ENCODE data around the gene ZP1.
A peak's percentile ranks its signal among the peaks of the same experiment; 100 is the strongest.

The ZP1 gene

DNA sequence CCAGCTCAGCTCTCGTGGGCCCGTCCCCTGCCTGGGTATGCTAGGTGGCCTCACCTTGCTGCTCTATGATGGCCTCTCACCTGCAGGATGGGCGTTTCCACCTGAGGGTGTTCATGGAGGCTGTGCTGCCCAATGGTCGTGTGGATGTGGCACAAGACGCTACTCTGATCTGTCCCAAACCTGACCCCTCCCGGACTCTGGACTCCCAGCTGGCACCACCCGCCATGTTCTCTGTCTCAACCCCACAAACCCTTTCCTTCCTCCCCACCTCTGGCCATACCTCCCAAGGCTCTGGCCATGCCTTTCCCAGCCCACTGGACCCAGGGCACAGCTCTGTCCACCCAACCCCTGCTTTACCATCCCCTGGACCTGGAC lies 2.1 kb downstream of the ZP1 start:
- intact Hi-C loops (cut with DNase I; ENCODE audit: low total_unique reads) = no loop called here
- DNase-seq = peak in 1 of 2 donors; percentile 43
- TF ChIP-seq CTCF (IDR thresholded peaks at IDR 0.05) = no peak
- Histone ChIP-seq H3K9me3 (no peaks in the 10 kb centered on the region), H3K27ac (no peak overlapping the region), H3K4me3 (no peak overlapping the region), H3K36me3 (no peaks in the 10 kb centered on the region), H3K27me3 (peaks cover 0 to 15% of the 10 kb centered on the region in 2 donors), H3K4me1 (no peaks in the 10 kb centered on the region)

- Histone ChIP-seq H3K27me3 (peaks cover 0 to 15% of the 10 kb centered on the region in 2 donors), H3K4me1 (no peaks in the 10 kb centered on the region), H3K4me3 (no peak overlapping the region), H3K9me3 (no peaks in the 10 kb centered on the region), H3K36me3 (no peaks in the 10 kb centered on the region), H3K27ac (no peak overlapping the region)
- DNase-seq = peak in 1 of 2 donors; percentile 13
- intact Hi-C loops (cut with DNase I; ENCODE audit: low total_unique reads) = no loop called here
- TF ChIP-seq CTCF (IDR thresholded peaks at IDR 0.05) = no peak
Observed at GRCh38 chr11:60870276-60870675, 2.9 kb downstream of the ZP1 start.

GRCh38 chr11:60870733-60871377 lies 3.5 kb downstream of the ZP1 start:
- Histone ChIP-seq H3K27me3 (peaks cover 0 to 15% of the 10 kb centered on the region in 2 donors), H3K36me3 (no peaks in the 10 kb centered on the region), H3K27ac (no peak overlapping the region), H3K4me3 (no peak overlapping the region), H3K4me1 (no peaks in the 10 kb centered on the region), H3K9me3 (no peaks in the 10 kb centered on the region)
- intact Hi-C loops (cut with DNase I; ENCODE audit: low total_unique reads) = no loop called here
- no peak for TF ChIP-seq CTCF (IDR thresholded peaks at IDR 0.05)
- DNase-seq = peak in 1 of 2 donors; percentile 11

- TF ChIP-seq CTCF (IDR thresholded peaks at IDR 0.05) = no peak
- H3K4me3 ChIP-seq = no peak overlapping the region
- H3K36me3 ChIP-seq = no peaks in the 10 kb centered on the region
- DNase-seq = peak in 1 of 2 donors; percentile 59
- H3K27ac ChIP-seq = no peak overlapping the region
- intact Hi-C loops (cut with DNase I; ENCODE audit: low total_unique reads) = no loop called here
- no peaks in the 10 kb centered on the region for H3K9me3 ChIP-seq
- no peaks in the 10 kb centered on the region for H3K4me1 ChIP-seq
- H3K27me3 ChIP-seq = peaks cover 0 to 15% of the 10 kb centered on the region in 2 donors
Observed at GRCh38 chr11:60871378-60872061, 4.2 kb downstream of the ZP1 start.

DNA sequence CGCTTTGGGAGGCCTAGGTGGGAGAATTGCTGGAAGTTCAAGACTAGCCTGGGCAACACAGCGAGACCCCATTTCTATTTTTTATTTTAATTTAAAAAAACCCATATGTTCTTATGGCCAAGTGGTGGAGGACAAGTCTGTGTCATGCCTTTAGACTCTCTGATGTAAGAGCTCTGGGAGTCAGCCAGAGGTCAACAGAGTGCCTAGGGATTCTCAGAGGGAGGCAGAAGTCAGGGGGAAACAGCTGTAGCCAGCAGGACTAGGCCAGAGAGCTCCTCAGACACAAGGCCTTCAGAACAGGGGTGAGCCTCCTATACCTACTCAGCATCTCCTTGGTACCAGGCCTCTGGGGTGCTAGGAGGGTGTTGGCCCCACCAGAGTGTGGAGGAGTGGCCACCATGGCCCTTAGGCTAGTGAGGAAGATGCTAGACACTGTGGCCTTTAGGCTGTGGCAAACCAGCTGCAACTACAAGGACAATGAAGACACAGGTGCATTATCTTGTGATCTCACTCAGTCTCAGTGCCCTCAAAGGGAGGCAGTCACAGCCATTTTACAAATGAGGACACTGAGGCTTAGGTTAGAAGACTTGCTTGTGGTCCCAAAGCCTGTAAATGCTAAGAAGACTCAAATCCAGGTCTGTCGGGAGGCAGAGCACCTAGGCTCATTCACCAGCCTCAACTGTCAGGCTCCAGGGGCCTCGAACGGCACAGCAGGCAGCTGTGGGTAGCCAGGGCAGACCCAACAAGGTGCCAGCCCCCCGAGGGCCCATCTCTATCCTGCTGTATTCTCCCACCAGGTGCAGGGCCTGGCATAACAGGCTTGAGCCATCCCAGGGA lies 5.0 kb downstream of the ZP1 start:
- no peak for TF ChIP-seq CTCF (IDR thresholded peaks at IDR 0.05)
- no peak overlapping the region for H3K27ac ChIP-seq

More for the DNA sequence above, 5.0 kb downstream of the ZP1 start:
- Histone ChIP-seq H3K9me3 (no peaks in the 10 kb centered on the region), H3K4me1 (no peaks in the 10 kb centered on the region), H3K27me3 (peaks cover 0 to 15% of the 10 kb centered on the region in 2 donors), H3K36me3 (no peaks in the 10 kb centered on the region), H3K4me3 (no peak overlapping the region)
- DNase-seq = peak; percentile 57 to 67
- intact Hi-C loops (cut with DNase I; ENCODE audit: low total_unique reads) = no loop called here

All from tibial artery (tissue), 4 donors.